Upper lobe of left lung (tissue), 4 donors: Measurements from ENCODE around the gene KCNIP1.

Source experiments
- POLR2AphosphoS5 ChIP-seq, 2 donors: sonication (generic); formaldehyde crosslinking; IDR thresholded peaks; one replicate each; pipeline ENCODE4 v1.5.1; 2017; ENCODE audit warnings: antibody characterized with exemption in 2 of 2
- TF ChIP-seq, protein P1 (sequence below), 6 experiments: fragments of 450-650 bp in 4 of 6; fragments of 200-600 bp in 2 of 6; sonication (generic) in 2 of 6; IDR thresholded peaks; one replicate each; pipeline ENCODE4 v1.5.1; 2016 to 2019; ENCODE audit warnings: antibody characterized with exemption in 6 of 6

GRCh38 chr5:170490381-170490780, 13.4 kb upstream of the KCNIP1 start:
- TF ChIP-seq, protein P1, sequence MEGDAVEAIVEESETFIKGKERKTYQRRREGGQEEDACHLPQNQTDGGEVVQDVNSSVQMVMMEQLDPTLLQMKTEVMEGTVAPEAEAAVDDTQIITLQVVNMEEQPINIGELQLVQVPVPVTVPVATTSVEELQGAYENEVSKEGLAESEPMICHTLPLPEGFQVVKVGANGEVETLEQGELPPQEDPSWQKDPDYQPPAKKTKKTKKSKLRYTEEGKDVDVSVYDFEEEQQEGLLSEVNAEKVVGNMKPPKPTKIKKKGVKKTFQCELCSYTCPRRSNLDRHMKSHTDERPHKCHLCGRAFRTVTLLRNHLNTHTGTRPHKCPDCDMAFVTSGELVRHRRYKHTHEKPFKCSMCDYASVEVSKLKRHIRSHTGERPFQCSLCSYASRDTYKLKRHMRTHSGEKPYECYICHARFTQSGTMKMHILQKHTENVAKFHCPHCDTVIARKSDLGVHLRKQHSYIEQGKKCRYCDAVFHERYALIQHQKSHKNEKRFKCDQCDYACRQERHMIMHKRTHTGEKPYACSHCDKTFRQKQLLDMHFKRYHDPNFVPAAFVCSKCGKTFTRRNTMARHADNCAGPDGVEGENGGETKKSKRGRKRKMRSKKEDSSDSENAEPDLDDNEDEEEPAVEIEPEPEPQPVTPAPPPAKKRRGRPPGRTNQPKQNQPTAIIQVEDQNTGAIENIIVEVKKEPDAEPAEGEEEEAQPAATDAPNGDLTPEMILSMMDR (IDR thresholded peaks at IDR 0.05), result no peak
- TF ChIP-seq POLR2AphosphoS5 (IDR thresholded peaks at IDR 0.05), result no peak
